K562 (cell line): ENCODE data around the gene CAPN10. TPM values are rescaled to one million over a fixed set of nuclear protein-coding genes. Genes with fewer than 3 reads are reported as not detected.
A peak's percentile ranks its signal among the peaks of the same experiment; 100 is the strongest.

Source experiments
- ARID4B ChIP-seq: sonication (generic); formaldehyde crosslinking; IDR thresholded peaks from 2 replicates; pipeline ENCODE4 v1.8.0; 2022; ENCODE audit warnings: mild to moderate bottlenecking, missing genetic modification reagents
- BACH1 ChIP-seq: fragments of 200-800 bp; sonication (Bioruptor generic); IDR thresholded peaks from 2 replicates; pipeline ENCODE4 v1.6.1; 2016; ENCODE audit warnings: missing genetic modification characterization, missing compliant biosample characterization
- CAMTA2 ChIP-seq: fragments of 250-450 bp; sonication (Bioruptor Pico); conservative IDR thresholded peaks from 2 replicates; pipeline ENCODE4 v1.5.1; 2022
- CBFA2T3 ChIP-seq: fragments of 450-650 bp; IDR thresholded peaks from 2 replicates; pipeline ENCODE4 v1.6.1; 2017
- FOXJ3 ChIP-seq: sonication (generic); formaldehyde crosslinking; IDR thresholded peaks from 2 replicates; pipeline ENCODE4 v1.4.0; 2020; ENCODE audit warnings: mild to moderate bottlenecking, missing genetic modification reagents
- IRF2 ChIP-seq: sonication (generic); formaldehyde crosslinking; IDR thresholded peaks from 2 replicates; pipeline ENCODE4 v1.8.1; 2022; ENCODE audit warnings: mild to moderate bottlenecking, missing genetic modification reagents
- LCOR ChIP-seq: sonication (generic); formaldehyde crosslinking; IDR thresholded peaks from 2 replicates; pipeline ENCODE4 v1.8.0; 2022; ENCODE audit warnings: mild to moderate bottlenecking, missing genetic modification reagents
- MCM7 ChIP-seq, 2 experiments: fragments of 450-650 bp; IDR thresholded peaks; 2 replicates each; pipeline ENCODE4 v1.6.1; 2016 to 2018
- PHF8 ChIP-seq: fragments of 200-600 bp; sonication (generic); IDR thresholded peaks from 2 replicates; pipeline ENCODE4 v1.6.1; 2012; ENCODE audit warnings: mixed run types, mild to moderate bottlenecking, inconsistent platforms, low read length, moderate library complexity, borderline replicate concordance
- POLR2G ChIP-seq: fragments of 200-400 bp; formaldehyde crosslinking; IDR thresholded peaks from 2 replicates; pipeline ENCODE4 v1.6.1; 2017; ENCODE audit warnings: low read depth, mild to moderate bottlenecking, antibody characterized with exemption, low read length, moderate library complexity
- RBFOX2 ChIP-seq: fragments of 200-400 bp; formaldehyde crosslinking; IDR thresholded peaks from 2 replicates; pipeline ENCODE4 v1.6.1; 2017; ENCODE audit warnings: low read depth, mild to moderate bottlenecking, low read length, moderate library complexity
- SNIP1 ChIP-seq: fragments of 450-650 bp; IDR thresholded peaks from 2 replicates; pipeline ENCODE4 v1.7.1; 2017; ENCODE audit warnings: low read depth, mild to moderate bottlenecking
- SRSF3 ChIP-seq: fragments of 200-400 bp; formaldehyde crosslinking; IDR thresholded peaks from 2 replicates; pipeline ENCODE4 v1.6.1; 2016; ENCODE audit warnings: mild to moderate bottlenecking, low read length, moderate library complexity; ENCODE audit not compliant: insufficient read depth
- USF2 ChIP-seq: sonication (generic); formaldehyde crosslinking; IDR thresholded peaks from 2 replicates; pipeline ENCODE4 v1.5.0; 2020; ENCODE audit warnings: missing genetic modification reagents
- ZNF224 ChIP-seq: sonication (generic); formaldehyde crosslinking; IDR thresholded peaks from 2 replicates; pipeline ENCODE4 v1.8.0; 2022; ENCODE audit warnings: mild to moderate bottlenecking, missing genetic modification reagents
- ZNF282 ChIP-seq: sonication (generic); formaldehyde crosslinking; IDR thresholded peaks from 2 replicates; pipeline ENCODE4 v1.8.1; 2023; ENCODE audit warnings: missing genetic modification reagents
- ZNF3 ChIP-seq: fragments of 250-450 bp; sonication (Bioruptor Pico); IDR thresholded peaks from 2 replicates; pipeline ENCODE4 v1.5.0; 2021; ENCODE audit warnings: mild to moderate bottlenecking, moderate library complexity
- ZNF324 ChIP-seq: fragments of 250-450 bp; sonication (Bioruptor Pico); IDR thresholded peaks from 2 replicates; pipeline ENCODE4 v1.4.0; 2020; ENCODE audit warnings: mild to moderate bottlenecking
- ZNF592 ChIP-seq: fragments of 450-650 bp; IDR thresholded peaks from 2 replicates; pipeline ENCODE4 v1.6.1; 2017; ENCODE audit warnings: antibody characterized with exemption, mild to moderate bottlenecking
- polyA plus RNA-seq, 8 experiments: library from polyadenylated mRNA; depleted of rRNA in 4 of 8; stranded (reverse) in 5 of 8; unstranded in 3 of 8; fragments of >200 nt; fragmentation: Nextera tagmentation in 2 of 8; fragmentation: Illumina TruSeq in 1 of 8; extraction: Ambion mirVana in 2 of 8; extraction: Trizol in 1 of 8; gene quantifications; 2 replicates each; pipeline versions ENCODE4 v1.2.1 to v1.2.3, GENCODE V29; 2011 to 2014; ENCODE audit warnings: inconsistent platforms in 1 of 8, missing spikeins in 1 of 8
- total RNA-seq, 7 experiments: library from RNA; depleted of rRNA in 6 of 7; stranded (reverse); fragments of >200 nt in 6 of 7; fragmentation: Illumina TruSeq in 2 of 7; extraction: Trizol in 2 of 7; gene quantifications; 2 replicates each; pipeline versions ENCODE4 v1.2.1 to v1.2.3, GENCODE V29; 2011 to 2021; ENCODE audit warnings: low replicate concordance in 1 of 7

The CAPN10 gene
- total and polyA plus RNA-seq, 9 of the 15 experiments (the other 6 are each of a cell fraction or from before 2014, with no cell fraction given): 0.08 to 26.1 (median 8.4) TPM

GRCh38 chr2:240560480-240561324 lies 25.8 kb upstream of the CAPN10 start (continued):
- TF ChIP-seq IRF2 (CRISPR knock-in tag) (no peak), SNIP1 (no peak), ZNF324 (CRISPR knock-in tag) (no peak), POLR2G (peak; percentile 92), ARID4B (CRISPR knock-in tag) (peak; percentile 79), FOXJ3 (CRISPR knock-in tag) (no peak), ZNF224 (no peak), SRSF3 (no peak), MCM7 (IDR thresholded peaks at IDR 0.05) (no peak), ZNF282 (CRISPR knock-in tag) (no peak), LCOR (CRISPR knock-in tag) (0 out of 2 replicates have a peak, but pooled peaks have one; percentile 40), USF2 (CRISPR knock-in tag) (no peak), RBFOX2 (peak; percentile 97), CBFA2T3 (no peak), ZNF3 (no peak), CAMTA2 (CRISPR knock-in tag) (0 out of 2 replicates have a peak, but pooled peaks have one; percentile 18), BACH1 (tag) (no peak), PHF8 (peak; percentile 86; the same call in 1 of the 2 replicates), ZNF592 (peak; percentile 77)
